ENCODE results near the gene PDSS2.

The PDSS2 gene

DNA sequence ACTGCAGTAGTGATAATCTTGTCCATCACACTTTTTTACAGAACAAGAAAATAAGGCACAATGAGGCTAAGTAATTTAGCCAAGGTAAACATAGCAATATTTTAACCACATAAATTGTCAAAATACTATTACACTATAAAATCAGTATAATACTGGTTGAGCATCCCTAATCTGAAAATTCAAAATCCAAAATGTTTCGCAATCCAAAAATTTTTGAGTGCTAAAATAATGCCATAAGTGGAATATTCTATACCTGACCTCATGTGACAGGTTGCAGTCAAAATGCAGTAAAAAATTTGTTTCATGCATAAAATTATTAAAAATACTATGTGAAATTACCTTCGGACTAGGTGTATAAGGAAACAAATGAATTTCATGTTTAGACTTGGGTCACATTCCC lies 101.5 kb downstream of the PDSS2 start:
- DNase-seq, result no peak

DNA sequence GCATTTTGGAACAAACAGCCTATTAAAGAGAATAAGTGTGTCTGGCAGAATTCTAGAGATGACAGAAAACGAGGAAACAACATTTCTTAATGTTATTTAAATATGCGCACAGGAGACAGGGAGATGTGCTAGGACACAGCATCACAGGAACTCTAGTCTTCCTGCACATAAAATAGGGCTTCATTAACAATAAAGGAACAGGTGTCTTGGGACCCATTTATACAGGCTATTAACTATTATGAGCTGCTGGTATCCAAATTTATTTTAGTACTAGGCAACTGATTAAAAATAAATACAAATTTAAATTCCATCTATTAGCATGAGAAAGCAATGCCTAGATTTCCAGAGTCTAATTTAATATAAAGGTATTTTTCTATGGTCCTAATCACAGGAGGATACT lies 102.3 kb downstream of the PDSS2 start:
- no peak for DNase-seq

GRCh38 chr6:107355659-107356058 lies 103.7 kb downstream of the PDSS2 start:
- no peak for DNase-seq

DNA sequence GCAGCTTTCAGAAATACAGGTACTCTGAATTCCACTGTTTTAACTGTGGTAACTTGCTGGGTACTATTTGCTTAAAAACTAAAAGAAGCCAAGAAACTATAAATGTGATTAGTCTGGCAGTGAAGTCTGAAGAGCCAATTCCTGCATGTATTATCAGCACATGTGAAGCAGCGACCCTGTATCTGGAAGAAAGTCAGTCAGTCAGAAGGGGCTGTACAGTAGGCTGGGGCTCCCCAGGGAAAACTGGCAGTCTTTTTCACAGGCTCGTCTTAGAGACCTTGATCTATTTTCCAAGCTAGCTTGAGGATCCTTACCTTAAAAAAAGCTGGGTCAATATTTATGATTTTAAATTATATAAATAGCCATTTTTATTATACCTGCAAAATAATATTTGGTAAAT lies 104.9 kb downstream of the PDSS2 start:
- DNase-seq, result no peak

GRCh38 chr6:107353773-107354382 lies 105.5 kb downstream of the PDSS2 start:
- DNase-seq, result no peak

- DNase-seq, result no peak
Observed at GRCh38 chr6:107348224-107348623, 111.1 kb downstream of the PDSS2 start.

- DNase-seq, result no peak
Observed at GRCh38 chr6:107345393-107345792, 114.0 kb downstream of the PDSS2 start.

GRCh38 chr6:107344981-107345380 lies 114.4 kb downstream of the PDSS2 start:
- DNase-seq, result no peak

DNA sequence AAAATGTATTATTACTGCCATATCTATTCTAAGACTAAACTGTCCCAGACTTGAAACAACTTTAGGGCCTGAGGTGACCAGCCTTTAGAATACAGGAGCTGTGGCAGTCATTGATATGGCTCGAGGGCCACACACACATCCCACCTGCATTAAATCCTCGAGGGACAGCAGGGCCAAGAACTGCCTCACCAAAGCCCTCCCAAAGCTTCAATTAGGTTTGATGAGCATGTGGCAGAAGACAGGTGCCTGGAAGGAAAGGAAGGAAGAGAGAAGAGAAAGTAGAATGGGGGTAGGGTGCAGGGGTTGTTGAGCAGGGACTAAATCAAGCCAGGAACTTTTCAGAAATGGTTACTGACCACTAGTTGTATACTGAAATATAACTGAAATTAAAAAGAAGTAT lies 115.0 kb downstream of the PDSS2 start:
- no peak for DNase-seq

DNA sequence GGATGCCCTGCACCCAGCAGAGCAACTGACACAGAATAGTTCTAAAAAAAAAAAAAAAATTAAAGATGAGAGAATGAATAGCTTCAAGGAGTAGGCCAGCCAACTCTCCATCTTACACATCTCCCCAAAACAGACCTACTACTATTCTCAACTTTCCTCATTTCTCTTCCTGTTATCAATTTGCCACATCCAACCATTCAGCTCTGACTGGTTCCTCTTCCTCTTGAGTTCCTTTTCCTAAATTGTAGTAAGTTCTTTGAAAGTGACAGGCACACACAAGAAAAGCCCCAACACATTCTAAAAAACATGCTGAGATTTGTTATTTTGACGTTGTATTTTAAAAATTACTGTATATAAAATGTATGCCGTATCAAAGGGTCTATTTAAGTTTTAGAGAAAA lies 117.2 kb downstream of the PDSS2 start:
- DNase-seq, result no peak

- DNase-seq, result no peak
Observed at GRCh38 chr6:107340881-107341280, 118.5 kb downstream of the PDSS2 start.

GRCh38 chr6:107337191-107337741 lies 122.1 kb downstream of the PDSS2 start:
- DNase-seq, result no peak

GRCh38 chr6:107334026-107334425 lies 125.3 kb downstream of the PDSS2 start:
- no peak for DNase-seq

DNA sequence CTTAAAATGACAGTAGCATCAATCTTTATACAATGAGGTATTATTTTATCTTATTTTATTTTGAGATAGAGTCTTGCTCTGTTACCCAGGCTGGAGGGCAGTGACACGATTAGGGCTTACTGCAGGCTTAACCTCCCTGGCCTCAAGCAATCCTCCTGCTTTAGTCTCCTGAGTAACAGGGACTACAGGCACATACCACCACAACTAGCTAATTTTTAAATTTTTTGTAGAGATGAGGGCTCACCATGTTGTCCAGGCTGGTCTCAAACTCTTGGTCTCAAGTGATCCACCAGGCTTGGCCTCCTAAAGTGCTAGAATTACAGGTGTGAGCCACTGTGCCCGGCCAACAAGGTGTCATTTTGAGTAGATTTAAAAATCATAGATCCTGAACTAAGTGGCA lies 125.9 kb downstream of the PDSS2 start:
- DNase-seq, result no peak

DNA sequence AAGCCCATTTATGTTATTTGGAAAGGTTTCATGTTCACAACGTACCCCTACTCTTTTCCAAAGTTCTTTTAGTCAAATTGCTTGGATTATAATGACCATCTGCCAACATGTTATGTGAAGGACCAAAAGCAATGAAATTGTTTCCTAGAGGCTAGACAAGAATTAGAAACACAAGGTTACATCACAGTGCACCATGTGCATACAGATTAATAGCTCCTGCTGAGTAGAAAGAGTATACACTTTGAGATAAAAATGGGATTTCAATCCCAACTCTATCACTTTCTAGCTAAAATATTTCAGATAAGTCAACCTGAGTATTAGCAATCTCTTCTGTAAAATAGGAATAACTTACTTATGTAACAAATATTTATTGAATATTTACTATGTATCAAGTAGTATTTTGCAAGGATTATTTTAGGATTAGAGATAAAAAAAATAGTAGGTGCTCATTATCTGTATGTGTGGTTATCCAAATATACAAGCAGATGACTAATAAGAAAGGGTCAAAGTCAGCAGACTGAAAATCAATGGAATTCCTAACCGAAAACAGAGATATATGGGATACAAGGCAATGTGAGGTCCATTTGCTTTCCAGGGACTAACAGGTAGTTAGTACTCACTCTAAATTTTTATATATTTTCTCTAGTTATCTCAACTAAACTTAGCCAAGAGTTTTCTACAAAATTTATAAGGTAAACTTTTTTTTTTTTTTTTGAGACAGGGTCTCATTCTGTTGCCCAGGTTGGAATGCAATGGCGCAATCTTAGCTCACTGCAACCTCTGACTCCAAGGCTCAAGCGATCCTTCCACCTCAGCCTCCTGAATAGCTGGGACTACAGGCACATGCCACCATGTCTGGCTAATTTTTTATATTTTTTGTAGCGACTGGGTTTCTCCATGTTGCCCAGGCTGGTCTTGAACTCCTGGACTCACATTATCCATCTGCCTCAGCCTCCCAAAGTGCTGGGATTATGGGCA lies 127.7 kb downstream of the PDSS2 start:
- DNase-seq, result no peak

GRCh38 chr6:107330168-107330567 lies 129.2 kb downstream of the PDSS2 start:
- DNase-seq, result no peak

- DNase-seq, result no peak
Observed at GRCh38 chr6:107329063-107329860, 130.1 kb downstream of the PDSS2 start.

DNA sequence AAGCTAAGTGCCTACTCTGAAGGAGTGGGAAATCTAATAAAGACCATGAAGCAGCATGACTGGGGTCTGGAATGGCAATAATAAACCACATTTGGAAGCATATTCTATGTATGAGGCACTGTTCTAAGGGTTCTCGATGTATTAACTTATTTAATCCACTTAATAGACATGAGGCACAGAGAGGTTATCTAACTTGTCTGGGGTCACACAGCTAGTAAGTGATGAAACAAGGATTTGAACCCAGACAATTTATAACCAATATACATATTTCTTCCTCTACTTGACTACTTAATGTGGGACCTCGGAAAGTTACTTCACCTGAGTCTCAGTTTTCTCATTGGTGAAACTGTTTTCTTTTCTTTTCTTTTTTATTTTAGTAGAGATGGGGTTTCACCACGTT lies 131.3 kb downstream of the PDSS2 start:
- DNase-seq, result no peak

DNA sequence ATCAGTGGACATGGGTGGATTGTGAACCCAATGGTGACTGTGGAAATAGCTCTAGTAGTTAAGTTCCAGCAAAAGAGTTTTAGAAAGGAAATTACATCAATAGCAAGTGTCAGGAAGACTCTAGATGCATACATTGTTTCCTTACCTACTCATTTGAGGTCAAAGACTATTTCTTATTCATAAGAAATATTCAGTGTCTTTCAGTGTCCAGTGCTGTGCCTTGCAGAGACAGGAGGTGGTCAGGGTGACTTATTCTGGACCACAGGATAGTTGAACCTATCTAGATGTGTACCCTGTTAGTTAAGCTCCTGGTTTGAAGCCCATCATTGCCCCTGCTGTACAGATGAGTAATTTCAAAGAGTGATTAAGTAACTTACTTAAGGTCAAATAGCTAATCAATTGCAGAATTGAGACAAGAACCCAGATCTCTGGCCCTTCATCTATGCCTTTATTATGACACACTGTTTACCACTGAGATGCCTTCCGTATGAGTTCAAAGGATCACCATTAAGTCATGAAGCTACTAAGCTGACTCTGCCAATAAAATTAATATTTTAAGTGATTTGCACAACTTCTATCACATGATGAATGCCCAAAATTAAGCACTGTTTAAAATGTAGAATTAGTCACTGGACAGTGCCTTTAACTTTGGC lies 136.1 kb downstream of the PDSS2 start:
- DNase-seq, result no peak

GRCh38 chr6:107321793-107322192 lies 137.6 kb downstream of the PDSS2 start:
- no peak for DNase-seq

DNA sequence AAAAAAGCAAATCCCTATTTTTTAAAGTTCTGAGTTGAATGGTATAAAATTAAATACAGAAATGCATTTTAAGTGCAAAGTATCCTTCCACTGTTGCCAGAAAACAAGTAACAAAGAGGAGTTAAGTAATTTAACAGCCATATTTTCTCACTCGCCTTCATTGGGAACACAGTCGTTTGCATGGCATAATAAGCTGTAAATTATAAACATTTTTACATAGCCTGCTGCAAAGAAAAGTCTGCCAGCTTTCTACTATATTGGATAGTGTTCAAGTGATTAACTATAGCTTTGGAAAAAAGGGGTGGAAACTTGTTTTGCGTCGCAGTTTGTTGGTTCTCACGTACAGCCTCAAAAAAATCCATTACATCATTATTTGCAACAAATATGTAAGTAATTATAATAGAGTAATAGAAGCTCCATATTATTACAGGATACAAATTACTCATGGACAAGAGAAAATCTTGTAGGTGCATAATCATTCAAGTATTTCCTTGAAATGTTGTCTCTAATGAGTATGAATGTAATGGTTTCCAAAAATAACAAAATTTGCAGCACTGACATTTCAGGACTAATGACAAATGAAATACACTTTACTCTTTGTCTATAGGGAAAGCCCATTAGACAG lies 139.3 kb downstream of the PDSS2 start:
- no peak for DNase-seq

- no peak for DNase-seq
Observed at GRCh38 chr6:107318100-107318736, 141.1 kb downstream of the PDSS2 start.

Data from NCI-H2171 (cell line).